Breast epithelium (tissue), 3 donors: ENCODE data around the gene ASF1A.

ENCODE experiments used
- POLR2A ChIP-seq: fragments of 450-650 bp; IDR thresholded peaks from one replicate; pipeline ENCODE4 v1.6.1; 2016; ENCODE audit warnings: antibody characterized with exemption, mild to moderate bottlenecking, moderate library complexity
- POLR2AphosphoS5 ChIP-seq, 3 donors: sonication (generic); formaldehyde crosslinking; IDR thresholded peaks; one replicate each; pipeline ENCODE4 v1.6.1; 2017; ENCODE audit warnings: antibody characterized with exemption in 3 of 3
- TF ChIP-seq, protein P1 (sequence below), 3 donors: fragments of 450-650 bp; IDR thresholded peaks; one replicate each; pipeline ENCODE4 v1.5.1; 2016 to 2017; ENCODE audit warnings: antibody characterized with exemption in 3 of 3, mild to moderate bottlenecking in 3 of 3, moderate library complexity in 3 of 3

DNA sequence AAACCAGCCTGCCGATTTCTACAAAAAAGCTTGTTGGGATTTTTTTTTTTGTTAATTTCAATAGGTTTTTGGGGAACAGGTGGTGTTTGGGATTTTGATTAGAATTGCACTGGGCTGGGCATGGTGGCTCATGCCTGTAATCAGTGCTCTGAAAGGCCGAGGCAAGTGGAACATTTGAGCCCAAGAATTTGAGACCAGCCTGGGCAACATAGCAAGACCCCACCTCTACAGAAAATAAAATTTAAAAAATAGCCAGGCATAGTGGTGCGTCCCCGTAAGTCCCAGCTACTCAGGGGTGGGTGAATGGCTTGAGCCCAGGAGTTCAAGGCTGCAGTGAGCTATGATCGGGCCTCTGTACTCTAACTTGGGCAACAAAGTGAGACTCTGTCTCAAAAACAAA lies 40.5 kb upstream of the ASF1A start:
- TF ChIP-seq POLR2A (no peak), POLR2AphosphoS5 (IDR thresholded peaks at IDR 0.05) (no peak)
- TF ChIP-seq, protein P1, sequence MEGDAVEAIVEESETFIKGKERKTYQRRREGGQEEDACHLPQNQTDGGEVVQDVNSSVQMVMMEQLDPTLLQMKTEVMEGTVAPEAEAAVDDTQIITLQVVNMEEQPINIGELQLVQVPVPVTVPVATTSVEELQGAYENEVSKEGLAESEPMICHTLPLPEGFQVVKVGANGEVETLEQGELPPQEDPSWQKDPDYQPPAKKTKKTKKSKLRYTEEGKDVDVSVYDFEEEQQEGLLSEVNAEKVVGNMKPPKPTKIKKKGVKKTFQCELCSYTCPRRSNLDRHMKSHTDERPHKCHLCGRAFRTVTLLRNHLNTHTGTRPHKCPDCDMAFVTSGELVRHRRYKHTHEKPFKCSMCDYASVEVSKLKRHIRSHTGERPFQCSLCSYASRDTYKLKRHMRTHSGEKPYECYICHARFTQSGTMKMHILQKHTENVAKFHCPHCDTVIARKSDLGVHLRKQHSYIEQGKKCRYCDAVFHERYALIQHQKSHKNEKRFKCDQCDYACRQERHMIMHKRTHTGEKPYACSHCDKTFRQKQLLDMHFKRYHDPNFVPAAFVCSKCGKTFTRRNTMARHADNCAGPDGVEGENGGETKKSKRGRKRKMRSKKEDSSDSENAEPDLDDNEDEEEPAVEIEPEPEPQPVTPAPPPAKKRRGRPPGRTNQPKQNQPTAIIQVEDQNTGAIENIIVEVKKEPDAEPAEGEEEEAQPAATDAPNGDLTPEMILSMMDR (IDR thresholded peaks at IDR 0.05): no peak
